Right lobe of liver (tissue), 6 donors: ENCODE measurements around the gene FBXO38. TPM values are rescaled to one million over a fixed set of nuclear protein-coding genes. Genes with fewer than 3 reads are reported as not detected.

Experiments
- ATAC-seq, 4 donors: fragments of 200-7000 bp; cut with Tn5 transposase; one replicate each; pipeline ENCODE4 v1.9.1; 2020; ENCODE audit warnings: mild to moderate bottlenecking in 4 of 4, moderate library complexity in 4 of 4
- DNase-seq, 3 donors: peaks; one replicate each; pipeline ENCODE4 v3.0.0-alpha.2; 2020
- H3K27ac ChIP-seq, 3 donors: fragments of 200-600 bp; one replicate each; pipeline ENCODE4 v1.8.0; 2022
- H3K27me3 ChIP-seq, 2 donors: fragments of 200-600 bp; one replicate each; pipeline ENCODE4 v1.8.0; 2022
- H3K36me3 ChIP-seq, 4 donors: fragments of 200-600 bp; sonication (generic) in 1 of 4; one replicate each; pipeline versions ENCODE4 v1.5.1 to v1.8.0; 2017 to 2022; ENCODE audit warnings: control low read depth in 1 of 4
- H3K4me1 ChIP-seq, 4 donors: fragments of 200-600 bp; sonication (generic) in 1 of 4; one replicate each; pipeline versions ENCODE4 v1.5.1 to v1.8.0; 2017 to 2022; ENCODE audit warnings: control low read depth in 1 of 4
- H3K4me3 ChIP-seq, 3 donors: fragments of 200-600 bp; one replicate each; pipeline ENCODE4 v1.8.0; 2022
- H3K9me3 ChIP-seq, 4 donors: fragments of 200-600 bp; sonication (generic) in 1 of 4; one replicate each; pipeline versions ENCODE4 v1.5.1 to v1.8.0; 2017 to 2022; ENCODE audit warnings: control low read depth in 1 of 4
- CTCF ChIP-seq, 4 donors: fragments of 200-600 bp in 3 of 4; fragments of 450-650 bp in 1 of 4; IDR thresholded peaks; one replicate each; pipeline versions ENCODE4 v1.5.1 to v1.8.0; 2016 to 2022; ENCODE audit warnings: antibody characterized with exemption in 4 of 4, mild to moderate bottlenecking in 2 of 4
- POLR2A ChIP-seq: fragments of 450-650 bp; IDR thresholded peaks from one replicate; pipeline ENCODE4 v1.6.1; 2017; ENCODE audit warnings: antibody characterized with exemption, mild to moderate bottlenecking
- WGBS: methylation state at CpG from one replicate; pipeline ENCODE4 v1.1.6; 2018; ENCODE audit warnings: low coverage, low lambda C conversion rate; ENCODE audit not compliant: insufficient coverage; ENCODE audit errors: missing lambda C conversion rate; 5-methylcytosine and 5-hydroxymethylcytosine counted together
- intact Hi-C, 2 donors: fragments of 100-400 bp; cut with DNase I; formaldehyde crosslinking; loops; one replicate each; pipeline versions ENCODE4 v1.11.2 to v1.14.1; 2022
- total RNA-seq, 6 experiments: library from RNA; depleted of rRNA in 2 of 6; stranded (reverse); fragments of >200 nt in 2 of 6; fragmentation: NEBNext Ultra II Directional in 3 of 6; extraction: Animal tissue kit (Norgen Biotek cat#: 25700) in 3 of 6; gene quantifications; one replicate each; pipeline versions ENCODE4 v1.1.0 to v1.2.4, GENCODE V29; 2016 to 2023
- donor health status: DM: no; HTN: yes; CAD: no.
- donor health status: DM: no; HTN: no; CAD: no.
- donor health status: DM: no; HTN: no; CAD: no.
- donor health status: DM: no; HTN: yes; CAD: no.
- donor health status: DM: no; HTN: yes; CAD: no.

The FBXO38 gene
- total RNA-seq, 6 experiments from 2014 or later = 21.1 to 34.9 (median 23.6) TPM

- ATAC-seq (no peak), DNase-seq (no peak)
- H3K36me3 ChIP-seq = peaks cover 0 to 24% (median 10%) of the 10 kb centered on the region in 4 donors
- no peak for TF ChIP-seq POLR2A
- no peak for TF ChIP-seq CTCF (IDR thresholded peaks at IDR 0.05)
- intact Hi-C loops = loop anchor here in 1 of 2 donors (10.0 kb wide), 1 partner anchor 279 kb away; no protein-coding TSS in a partner anchor
- no peak overlapping the region for H3K4me3 ChIP-seq
- no peaks in the 10 kb centered on the region for H3K27me3 ChIP-seq
- H3K4me1 ChIP-seq = no peaks in the 10 kb centered on the region
- WGBS = 60% methylated on average over 3 of the region's 3 CpGs
- no peaks in the 10 kb centered on the region for H3K9me3 ChIP-seq
- no peak overlapping the region for H3K27ac ChIP-seq
Observed at GRCh38 chr5:148445578-148445977, 61.8 kb downstream of the FBXO38 start.

GRCh38 chr5:148446611-148447010, 62.9 kb downstream of the FBXO38 start:
- no peak overlapping the region for H3K4me3 ChIP-seq
- H3K27me3 ChIP-seq = no peaks in the 10 kb centered on the region
- no peak overlapping the region for H3K27ac ChIP-seq
- WGBS = 65% methylated on average over 2 of the region's 2 CpGs
- H3K4me1 ChIP-seq = no peaks in the 10 kb centered on the region
- peaks cover 0 to 13% (median 4%) of the 10 kb centered on the region in 4 donors for H3K36me3 ChIP-seq
- no peaks in the 10 kb centered on the region for H3K9me3 ChIP-seq
- ATAC-seq = peak in 1 of 4 donors; percentile 25
- TF ChIP-seq POLR2A (no peak), CTCF (IDR thresholded peaks at IDR 0.05) (no peak)
- intact Hi-C loops = loop anchor here in 1 of 2 donors (10.0 kb wide), 1 partner anchor 278 kb away; no protein-coding TSS in a partner anchor
- DNase-seq = no peak

- TF ChIP-seq CTCF (IDR thresholded peaks at IDR 0.05) (no peak), POLR2A (no peak)
Observed at GRCh38 chr5:148452499-148453193, 68.9 kb downstream of the FBXO38 start.

GRCh38 chr5:148454576-148454975, 70.8 kb downstream of the FBXO38 start:
- Histone ChIP-seq H3K4me3 (no peak overlapping the region), H3K9me3 (no peaks in the 10 kb centered on the region), H3K27me3 (no peaks in the 10 kb centered on the region), H3K27ac (no peak overlapping the region), H3K36me3 (no peaks in the 10 kb centered on the region), H3K4me1 (peaks cover 0 to 7% (median 0%) of the 10 kb centered on the region in 4 donors)
- TF ChIP-seq POLR2A (no peak), CTCF (IDR thresholded peaks at IDR 0.05) (no peak)
- intact Hi-C loops = no loop called here
- no peak for ATAC-seq
- DNase-seq = no peak
- WGBS = 56% methylated on average over 4 of the region's 5 CpGs

More at GRCh38 chr5:148452499-148453193, 68.9 kb downstream of the FBXO38 start:
- Histone ChIP-seq H3K4me3 (no peak overlapping the region), H3K27me3 (no peaks in the 10 kb centered on the region), H3K4me1 (peaks cover 0 to 7% (median 0%) of the 10 kb centered on the region in 4 donors), H3K27ac (no peak overlapping the region), H3K36me3 (no peaks in the 10 kb centered on the region), H3K9me3 (no peaks in the 10 kb centered on the region)
- ATAC-seq = no peak
- WGBS = 80% methylated on average over 8 of the region's 10 CpGs
- intact Hi-C loops = no loop called here
- DNase-seq = no peak
